HL-60 (cell line): ENCODE measurements around the gene HCN4.

ENCODE experiments used
- GABPA ChIP-seq: IDR thresholded peaks from 2 replicates; pipeline ENCODE4 v1.6.1; 2012; ENCODE audit warnings: low read depth
- POLR2AphosphoS5 ChIP-seq: IDR thresholded peaks from 2 replicates; pipeline ENCODE4 v1.6.1; 2012; ENCODE audit warnings: low read depth
- TF ChIP-seq, protein P1 (sequence below): IDR thresholded peaks from one replicate; pipeline ENCODE4 v1.5.1; 2011; ENCODE audit warnings: low read length, control low read depth, inconsistent platforms; ENCODE audit not compliant: insufficient read depth

DNA sequence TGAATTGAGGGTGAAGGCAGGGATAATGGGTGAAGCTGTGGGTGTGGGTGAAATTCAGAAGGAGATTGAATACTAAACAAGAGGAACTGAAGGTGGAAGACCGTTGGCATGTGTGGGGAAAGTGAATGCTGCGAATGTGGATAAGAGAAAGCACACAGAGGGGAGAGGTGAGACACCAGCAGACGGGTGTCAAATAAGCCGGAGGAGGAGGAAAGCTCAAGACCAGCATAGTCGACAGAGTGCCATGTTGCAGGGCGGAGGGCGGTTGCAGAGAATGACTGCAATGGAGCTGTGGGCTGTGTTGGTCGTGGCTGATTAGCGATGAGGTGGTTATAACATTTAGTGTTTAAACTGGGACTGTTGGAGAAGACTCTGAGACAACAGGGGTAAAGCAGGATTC is 16.4 kb upstream of the HCN4 start:
- TF ChIP-seq, protein P1, sequence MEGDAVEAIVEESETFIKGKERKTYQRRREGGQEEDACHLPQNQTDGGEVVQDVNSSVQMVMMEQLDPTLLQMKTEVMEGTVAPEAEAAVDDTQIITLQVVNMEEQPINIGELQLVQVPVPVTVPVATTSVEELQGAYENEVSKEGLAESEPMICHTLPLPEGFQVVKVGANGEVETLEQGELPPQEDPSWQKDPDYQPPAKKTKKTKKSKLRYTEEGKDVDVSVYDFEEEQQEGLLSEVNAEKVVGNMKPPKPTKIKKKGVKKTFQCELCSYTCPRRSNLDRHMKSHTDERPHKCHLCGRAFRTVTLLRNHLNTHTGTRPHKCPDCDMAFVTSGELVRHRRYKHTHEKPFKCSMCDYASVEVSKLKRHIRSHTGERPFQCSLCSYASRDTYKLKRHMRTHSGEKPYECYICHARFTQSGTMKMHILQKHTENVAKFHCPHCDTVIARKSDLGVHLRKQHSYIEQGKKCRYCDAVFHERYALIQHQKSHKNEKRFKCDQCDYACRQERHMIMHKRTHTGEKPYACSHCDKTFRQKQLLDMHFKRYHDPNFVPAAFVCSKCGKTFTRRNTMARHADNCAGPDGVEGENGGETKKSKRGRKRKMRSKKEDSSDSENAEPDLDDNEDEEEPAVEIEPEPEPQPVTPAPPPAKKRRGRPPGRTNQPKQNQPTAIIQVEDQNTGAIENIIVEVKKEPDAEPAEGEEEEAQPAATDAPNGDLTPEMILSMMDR, result no peak
- no peak for TF ChIP-seq POLR2AphosphoS5
- TF ChIP-seq GABPA, result no peak
